NB4 (cell line): Measurements from ENCODE around the gene MAPKAPK3.

Experiments
- CTCF ChIP-seq: IDR thresholded peaks from one replicate; pipeline ENCODE4 v1.5.1; 2012; ENCODE audit warnings: low read depth, low read length
- MAX ChIP-seq: IDR thresholded peaks from 2 replicates; pipeline ENCODE4 v1.6.1; 2011; ENCODE audit warnings: low read depth, low read length
- POLR2A ChIP-seq: IDR thresholded peaks from 2 replicates; pipeline ENCODE4 v1.6.1; 2011; ENCODE audit warnings: mild to moderate bottlenecking; ENCODE audit not compliant: insufficient read length; ENCODE audit errors: extremely low read depth

- TF ChIP-seq CTCF (no peak), POLR2A (no peak), MAX (no peak)
Measured at GRCh38 chr3:50610181-50610971, 6.6 kb upstream of the MAPKAPK3 start.
